Astrocyte (in vitro differentiated cells and primary cell): ENCODE data around the gene HAUS3. TPM values are rescaled to one million over a fixed set of nuclear protein-coding genes. Genes with fewer than 3 reads are reported as not detected.
A peak's percentile ranks its signal among the peaks of the same experiment; 100 is the strongest.

ENCODE experiments used
- DNase-seq: peaks from one replicate; pipeline ENCODE4 v3.0.0-alpha.2; 2010; ENCODE audit warnings: low read depth
- FAIRE-seq: peaks from 2 replicates; lab custom pipeline; 2011; peaks lifted over from hg19 to GRCh38; lab: Jason Lieb, UNC
- H2AFZ ChIP-seq: 2 replicates; pipeline ENCODE4 v1.6.0; 2012; ENCODE audit warnings: low read depth, low read length, inconsistent platforms
- H3K27ac ChIP-seq: 2 replicates; pipeline ENCODE4 v1.5.1; 2011; ENCODE audit warnings: low read depth, low read length, inconsistent platforms
- H3K27me3 ChIP-seq: 2 replicates; pipeline ENCODE4 v1.6.0; 2011; ENCODE audit warnings: low read length, inconsistent platforms; ENCODE audit not compliant: insufficient read depth
- H3K36me3 ChIP-seq: 2 replicates; pipeline ENCODE4 v1.5.1; 2011; ENCODE audit warnings: low read length, inconsistent platforms; ENCODE audit not compliant: insufficient read depth
- H3K4me1 ChIP-seq: 2 replicates; pipeline ENCODE4 v1.5.1; 2011; ENCODE audit warnings: low read length, inconsistent platforms; ENCODE audit not compliant: insufficient read depth
- H3K4me2 ChIP-seq: 2 replicates; pipeline ENCODE4 v1.6.0; 2012; ENCODE audit warnings: low read length, inconsistent platforms
- H3K4me3 ChIP-seq: 2 replicates; pipeline ENCODE4 v1.5.1; 2011; ENCODE audit warnings: low read depth, mild to moderate bottlenecking, low read length, inconsistent platforms; ENCODE audit not compliant: insufficient read depth
- H3K79me2 ChIP-seq: 2 replicates; pipeline ENCODE4 v1.6.0; 2012; ENCODE audit warnings: mild to moderate bottlenecking, low read length, inconsistent platforms; ENCODE audit not compliant: insufficient read depth
- H3K9ac ChIP-seq: 2 replicates; pipeline ENCODE4 v1.6.0; 2012; ENCODE audit warnings: mild to moderate bottlenecking, low read length, inconsistent platforms
- H3K9me3 ChIP-seq: 2 replicates; pipeline ENCODE4 v1.5.1; 2012; ENCODE audit warnings: low read depth, mild to moderate bottlenecking, low read length, inconsistent platforms; ENCODE audit not compliant: insufficient read depth
- H4K20me1 ChIP-seq: 2 replicates; pipeline ENCODE4 v1.6.0; 2012; ENCODE audit warnings: low read length, inconsistent platforms; ENCODE audit not compliant: insufficient read depth
- H3K27ac Mint-ChIP-seq: one replicate; pipeline ENCODE4 v1.8.0; 2021; ENCODE audit warnings: mild to moderate bottlenecking, mixed read lengths; ENCODE audit not compliant: unreplicated experiment
- H3K27me3 Mint-ChIP-seq: one replicate; pipeline ENCODE4 v1.8.0; 2021; ENCODE audit warnings: low read depth, mixed read lengths; ENCODE audit not compliant: unreplicated experiment
- H3K36me3 Mint-ChIP-seq: one replicate; pipeline ENCODE4 v1.8.0; 2021; ENCODE audit warnings: low read depth, mixed read lengths; ENCODE audit not compliant: unreplicated experiment
- H3K4me1 Mint-ChIP-seq: one replicate; pipeline ENCODE4 v1.8.0; 2021; ENCODE audit warnings: low read depth, mixed read lengths; ENCODE audit not compliant: unreplicated experiment
- H3K4me3 Mint-ChIP-seq: one replicate; pipeline ENCODE4 v1.8.0; 2021; ENCODE audit warnings: mild to moderate bottlenecking, moderate library complexity, mixed read lengths; ENCODE audit not compliant: unreplicated experiment
- H3K9me3 Mint-ChIP-seq: one replicate; pipeline ENCODE4 v1.8.0; 2021; ENCODE audit warnings: mild to moderate bottlenecking, mixed read lengths; ENCODE audit not compliant: unreplicated experiment
- EZH2 ChIP-seq: IDR thresholded peaks from 2 replicates; pipeline ENCODE4 v1.6.1; 2012; ENCODE audit warnings: mild to moderate bottlenecking, low read length, inconsistent platforms; ENCODE audit not compliant: insufficient read depth
- total RNA-seq: library from RNA; stranded (reverse); gene quantifications from 2 replicates; pipeline ENCODE4 v1.2.1, GENCODE V29; 2021
- TF ChIP-seq, protein P1 (sequence below): IDR thresholded peaks from 2 replicates; pipeline ENCODE4 v1.5.1; 2011; ENCODE audit warnings: low read depth, mild to moderate bottlenecking, inconsistent platforms, low read length, moderate library complexity; ENCODE audit not compliant: insufficient read depth

Gene HAUS3
- total RNA-seq, 1 donor from 2014 or later: 10.7 TPM

DNA sequence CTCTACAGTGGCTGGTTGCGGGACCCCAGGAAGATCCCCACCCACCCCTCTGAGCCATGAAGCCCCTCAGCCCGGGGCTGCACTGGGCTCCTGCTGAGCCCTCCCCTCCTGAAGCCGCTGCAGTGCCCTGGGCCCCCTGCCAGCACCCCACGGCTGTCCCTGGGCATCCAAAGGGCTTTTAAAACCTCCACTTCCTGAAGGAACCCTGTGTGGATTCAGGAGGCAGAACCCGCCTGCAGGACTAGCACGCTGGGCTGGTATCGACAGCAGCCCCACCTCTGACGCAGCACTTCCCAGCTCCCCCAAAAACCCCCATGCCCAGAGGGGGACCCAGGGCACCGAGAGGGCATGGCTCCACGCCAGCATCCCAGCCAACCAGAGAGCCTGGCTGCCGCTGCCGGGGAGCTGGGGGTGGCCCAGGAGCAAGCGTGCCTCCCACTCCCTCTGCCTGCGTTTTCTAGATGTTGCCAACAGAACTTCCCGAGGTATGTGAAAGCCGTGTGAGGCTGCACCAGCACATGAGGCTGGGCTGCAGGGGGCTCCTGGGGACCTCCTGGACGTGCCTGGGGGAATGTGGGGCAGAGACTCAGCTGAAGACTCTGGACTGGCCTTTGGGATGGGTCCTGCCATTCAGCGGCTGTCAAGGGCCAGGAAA lies 13.7 kb upstream of the HAUS3 start:
- Histone ChIP-seq H3K9ac (no peak overlapping the region), H3K9me3 (no peaks in the 10 kb centered on the region), H3K79me2 (peaks cover 53% of the 10 kb centered on the region), H3K4me1 (peaks cover 21% of the 10 kb centered on the region), H3K36me3 (peaks cover 5% of the 10 kb centered on the region), H4K20me1 (peaks cover 99% of the 10 kb centered on the region), H3K27me3 (no peaks in the 10 kb centered on the region), H3K27ac (no peak overlapping the region), H2AFZ (no peak overlapping the region), H3K4me3 (no peak overlapping the region), H3K4me2 (peak overlapping the region; percentile 60)
- DNase-seq (peak; percentile 23), FAIRE-seq (no peak)
- H3K36me3 Mint-ChIP-seq: peaks cover 15% of the 10 kb centered on the region
- no peaks in the 10 kb centered on the region for H3K27me3 Mint-ChIP-seq
- H3K9me3 Mint-ChIP-seq: no peaks in the 10 kb centered on the region
- peaks cover 6% of the 10 kb centered on the region for H3K4me1 Mint-ChIP-seq
- no peak overlapping the region for H3K4me3 Mint-ChIP-seq
- no peak overlapping the region for H3K27ac Mint-ChIP-seq
- TF ChIP-seq, protein P1, sequence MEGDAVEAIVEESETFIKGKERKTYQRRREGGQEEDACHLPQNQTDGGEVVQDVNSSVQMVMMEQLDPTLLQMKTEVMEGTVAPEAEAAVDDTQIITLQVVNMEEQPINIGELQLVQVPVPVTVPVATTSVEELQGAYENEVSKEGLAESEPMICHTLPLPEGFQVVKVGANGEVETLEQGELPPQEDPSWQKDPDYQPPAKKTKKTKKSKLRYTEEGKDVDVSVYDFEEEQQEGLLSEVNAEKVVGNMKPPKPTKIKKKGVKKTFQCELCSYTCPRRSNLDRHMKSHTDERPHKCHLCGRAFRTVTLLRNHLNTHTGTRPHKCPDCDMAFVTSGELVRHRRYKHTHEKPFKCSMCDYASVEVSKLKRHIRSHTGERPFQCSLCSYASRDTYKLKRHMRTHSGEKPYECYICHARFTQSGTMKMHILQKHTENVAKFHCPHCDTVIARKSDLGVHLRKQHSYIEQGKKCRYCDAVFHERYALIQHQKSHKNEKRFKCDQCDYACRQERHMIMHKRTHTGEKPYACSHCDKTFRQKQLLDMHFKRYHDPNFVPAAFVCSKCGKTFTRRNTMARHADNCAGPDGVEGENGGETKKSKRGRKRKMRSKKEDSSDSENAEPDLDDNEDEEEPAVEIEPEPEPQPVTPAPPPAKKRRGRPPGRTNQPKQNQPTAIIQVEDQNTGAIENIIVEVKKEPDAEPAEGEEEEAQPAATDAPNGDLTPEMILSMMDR: no peak
- no peak for TF ChIP-seq EZH2

DNA sequence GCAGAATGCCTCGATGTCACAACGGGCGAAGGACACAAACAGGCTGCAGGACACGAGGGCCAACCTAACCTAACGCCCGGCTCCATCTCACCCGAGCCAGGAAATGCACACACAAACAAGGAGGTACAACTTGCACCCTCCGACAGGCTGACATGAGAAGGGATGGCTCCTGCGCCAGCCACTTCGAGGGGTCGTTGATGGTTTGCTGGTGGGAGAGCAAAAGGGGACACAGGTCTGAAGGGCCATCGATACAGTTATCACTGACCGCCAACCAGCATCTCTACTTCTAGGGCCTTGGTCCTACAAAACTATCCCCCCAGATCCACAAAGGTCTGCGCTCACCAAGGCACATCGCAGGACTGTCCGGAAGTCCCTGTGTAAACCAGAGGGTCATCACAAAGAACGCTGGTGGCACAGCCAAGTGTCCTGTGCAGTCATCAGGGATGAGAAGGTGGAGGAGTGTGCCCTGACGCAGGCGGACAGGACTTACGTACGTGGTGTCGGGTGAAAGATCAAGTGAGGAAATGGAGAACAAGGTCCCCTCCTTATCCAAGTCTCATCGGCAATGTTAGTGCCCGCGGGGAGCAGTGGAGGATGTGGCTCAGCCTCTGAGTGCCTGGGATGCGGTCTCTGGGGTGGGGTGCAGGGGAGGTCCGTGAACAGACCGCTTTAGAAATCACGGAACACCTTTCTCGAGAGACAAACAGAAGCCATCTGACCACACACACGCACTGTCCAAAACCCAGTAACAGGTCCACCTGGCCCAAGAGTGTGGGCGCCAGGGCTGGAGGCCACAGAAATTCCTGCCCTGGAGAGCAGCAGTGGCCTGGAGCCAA lies 13.0 kb upstream of the HAUS3 start:
- H3K27ac Mint-ChIP-seq: peak overlapping the region; percentile 53
- Histone ChIP-seq H3K27ac (no peak overlapping the region), H3K4me2 (no peak overlapping the region), H3K9ac (no peak overlapping the region), H3K4me1 (peaks cover 18% of the 10 kb centered on the region), H3K9me3 (no peaks in the 10 kb centered on the region), H3K27me3 (no peaks in the 10 kb centered on the region), H3K4me3 (no peak overlapping the region), H3K79me2 (peaks cover 46% of the 10 kb centered on the region), H3K36me3 (peaks cover 5% of the 10 kb centered on the region), H4K20me1 (peaks cover 99% of the 10 kb centered on the region), H2AFZ (no peak overlapping the region)
- H3K4me3 Mint-ChIP-seq: no peak overlapping the region
- TF ChIP-seq, protein P1: no peak
- TF ChIP-seq EZH2: no peak
- H3K4me1 Mint-ChIP-seq: peaks cover 2% of the 10 kb centered on the region
- no peaks in the 10 kb centered on the region for H3K9me3 Mint-ChIP-seq
- H3K36me3 Mint-ChIP-seq: peaks cover 15% of the 10 kb centered on the region
- DNase-seq (no peak), FAIRE-seq (no peak)
- H3K27me3 Mint-ChIP-seq: no peaks in the 10 kb centered on the region
